Measurements from ENCODE around the gene LPCAT1.

The LPCAT1 gene

DNA sequence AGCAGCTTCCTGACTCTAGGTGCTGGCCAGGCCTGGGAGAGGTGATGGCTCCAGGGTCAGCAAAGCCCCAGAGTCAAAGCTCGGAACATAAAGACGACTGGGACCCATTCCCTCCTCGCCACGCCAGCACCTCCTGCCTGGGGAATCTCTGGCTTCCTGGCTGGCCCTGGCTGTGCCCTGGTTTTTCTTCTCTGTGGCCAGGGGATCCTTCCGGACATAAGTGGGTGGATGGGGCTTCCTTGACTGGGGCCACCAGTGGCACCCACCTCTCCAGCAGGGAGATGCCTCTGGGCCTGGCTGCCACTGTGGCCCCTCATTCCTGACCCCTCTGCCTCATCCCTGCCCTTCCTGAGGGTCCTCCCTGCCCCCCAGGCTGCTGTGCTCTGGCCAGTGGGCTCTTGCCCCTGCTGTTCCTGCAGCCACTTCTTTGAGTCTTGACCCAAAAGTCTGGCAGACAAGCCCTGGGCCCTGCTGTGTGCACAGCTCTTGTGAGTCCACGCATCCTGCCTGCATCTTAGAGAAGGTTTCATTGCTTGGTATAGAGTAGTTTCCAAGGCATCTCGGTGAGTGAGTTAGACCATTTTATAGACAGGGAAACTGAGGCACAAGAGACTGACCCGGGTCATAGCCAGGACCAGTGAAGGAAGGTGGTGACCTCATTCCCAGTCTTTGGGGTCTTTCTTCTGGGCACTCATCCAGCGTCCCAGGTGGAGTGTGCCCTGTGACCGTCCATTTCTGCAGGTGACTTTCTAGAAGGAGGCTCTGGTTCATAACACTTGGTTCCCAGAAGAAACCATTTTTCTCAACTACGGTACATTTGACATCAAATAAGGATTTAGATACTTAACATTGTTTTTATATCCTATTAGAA, 17.3 kb upstream of the LPCAT1 start:
- DNase-seq = peak; percentile 26

DNA sequence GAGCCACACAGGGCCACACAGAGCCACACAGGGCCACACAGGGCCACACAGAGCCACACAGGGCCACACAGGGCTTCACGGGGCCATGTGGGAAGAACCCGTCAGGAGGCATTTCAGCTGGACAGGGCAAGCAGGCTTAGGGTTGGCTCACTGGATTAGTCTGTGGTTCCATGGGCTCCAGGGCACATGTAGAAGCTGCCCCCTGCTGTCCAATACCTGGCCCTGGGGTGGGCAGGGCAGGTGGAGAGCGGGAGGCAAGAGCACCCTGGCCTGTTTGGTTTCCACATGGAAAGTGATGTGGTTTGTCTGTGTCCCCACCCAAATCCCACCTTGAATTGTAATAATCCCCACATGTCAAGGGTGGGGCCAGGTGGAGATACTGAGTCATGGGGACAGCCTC, 16.4 kb upstream of the LPCAT1 start:
- peak; percentile 23 for DNase-seq

DNA sequence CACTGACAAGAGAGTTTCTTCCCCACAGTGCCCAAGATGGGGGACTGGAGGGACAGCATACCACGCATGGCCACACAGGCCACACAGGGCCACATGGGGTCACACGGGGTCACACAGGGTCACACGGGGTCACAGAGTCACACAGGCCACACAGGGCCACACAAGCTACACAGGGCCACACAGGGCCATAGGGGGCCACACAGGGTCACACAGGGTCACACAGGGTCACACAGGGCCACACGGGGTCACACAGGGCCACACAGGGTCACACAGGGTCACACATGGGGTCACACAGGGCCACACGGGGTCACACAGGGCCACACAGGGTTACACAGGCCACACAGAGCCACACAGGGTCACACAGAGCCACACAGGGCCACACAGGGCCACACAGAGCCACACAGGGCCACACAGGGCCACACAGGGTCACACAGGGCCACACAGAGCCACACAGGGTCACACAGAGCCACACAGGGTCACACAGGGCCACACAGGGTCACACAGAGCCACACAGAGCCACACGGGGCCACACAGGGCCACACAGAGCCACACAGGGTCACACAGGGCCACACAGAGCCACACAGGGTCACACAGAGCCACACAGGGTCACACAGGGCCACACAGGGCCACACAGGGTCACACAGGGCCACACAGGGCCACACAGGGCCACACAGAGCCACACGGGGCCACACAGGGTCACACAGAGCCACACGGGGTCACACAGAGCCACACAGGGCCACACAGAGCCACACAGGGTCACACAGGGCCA, 15.8 kb upstream of the LPCAT1 start:
- DNase-seq = peak; percentile 31

GRCh38 chr5:1538741-1539392, 15.1 kb upstream of the LPCAT1 start:
- peak; percentile 10 for DNase-seq

- DNase-seq = no peak
Measured at GRCh38 chr5:1538276-1538675, 14.5 kb upstream of the LPCAT1 start.

- DNase-seq = no peak
Measured at GRCh38 chr5:1537603-1538154, 13.9 kb upstream of the LPCAT1 start.

GRCh38 chr5:1536871-1537602, 13.3 kb upstream of the LPCAT1 start:
- peak; percentile 13 for DNase-seq

DNA sequence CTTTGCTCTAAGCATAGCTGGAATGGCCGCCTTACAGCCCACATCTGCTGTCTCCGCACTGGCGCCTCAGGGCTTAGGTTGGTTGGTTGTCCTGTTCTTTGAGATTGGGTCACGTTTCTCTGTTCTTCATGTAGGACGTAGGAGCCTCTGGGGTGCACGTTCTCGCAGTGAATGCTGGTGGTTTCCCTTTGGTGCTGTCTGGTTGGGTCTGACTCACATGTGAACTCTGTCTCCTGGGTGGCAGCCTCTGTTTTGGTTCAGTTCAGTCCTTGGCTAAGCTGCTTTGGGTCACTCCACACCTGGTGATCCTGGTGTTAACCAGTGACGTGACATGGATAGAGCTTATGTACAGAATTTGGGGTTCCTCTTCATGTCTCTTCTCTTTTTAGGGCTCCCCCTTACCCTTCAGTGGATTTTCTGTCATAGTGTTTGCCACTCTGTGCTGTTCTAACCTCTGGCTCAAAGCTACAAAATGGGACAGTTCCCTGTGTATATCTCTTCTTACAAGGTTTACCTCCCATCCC, 12.6 kb upstream of the LPCAT1 start:
- no peak for DNase-seq

DNA sequence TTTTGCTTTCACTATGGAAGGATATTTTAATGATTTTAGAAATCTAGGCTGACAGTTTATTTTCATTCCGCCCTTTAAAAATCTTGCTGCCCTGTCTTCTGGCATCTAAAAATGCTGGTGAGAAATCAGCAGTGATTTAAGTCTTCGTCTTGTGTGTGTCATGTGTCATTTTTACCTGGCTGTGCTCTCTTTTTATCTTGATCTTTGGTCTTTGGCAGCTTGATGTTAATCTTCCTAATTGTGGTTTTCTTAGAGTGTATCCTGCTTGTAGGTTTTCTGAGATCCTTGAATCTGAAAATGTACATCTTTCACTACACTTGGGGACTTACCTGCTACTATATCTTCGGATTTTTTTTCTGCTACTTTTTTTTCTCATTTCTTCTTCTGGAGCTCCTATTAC, 11.9 kb upstream of the LPCAT1 start:
- no peak for DNase-seq

GRCh38 chr5:1532384-1532783, 8.6 kb upstream of the LPCAT1 start:
- no peak for DNase-seq

DNA sequence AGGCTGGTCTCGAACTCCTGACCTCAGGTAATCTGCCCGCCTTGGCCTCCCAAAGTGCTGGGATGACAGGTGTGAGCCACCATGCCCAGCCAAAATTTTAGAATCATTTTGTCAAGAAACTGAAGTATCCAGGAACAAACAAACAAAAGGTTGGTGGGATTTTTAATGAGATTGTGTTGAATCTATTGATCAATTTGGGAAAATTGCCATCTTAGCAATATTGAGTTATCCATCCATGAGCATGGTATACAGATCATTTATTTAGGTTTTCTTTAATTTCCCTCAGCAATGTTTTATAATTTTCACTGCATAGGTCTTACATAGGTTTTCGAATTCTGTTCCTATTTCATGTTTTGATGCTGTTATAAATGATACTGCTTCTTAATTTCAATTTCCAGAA, 5.7 kb upstream of the LPCAT1 start:
- DNase-seq = no peak

DNA sequence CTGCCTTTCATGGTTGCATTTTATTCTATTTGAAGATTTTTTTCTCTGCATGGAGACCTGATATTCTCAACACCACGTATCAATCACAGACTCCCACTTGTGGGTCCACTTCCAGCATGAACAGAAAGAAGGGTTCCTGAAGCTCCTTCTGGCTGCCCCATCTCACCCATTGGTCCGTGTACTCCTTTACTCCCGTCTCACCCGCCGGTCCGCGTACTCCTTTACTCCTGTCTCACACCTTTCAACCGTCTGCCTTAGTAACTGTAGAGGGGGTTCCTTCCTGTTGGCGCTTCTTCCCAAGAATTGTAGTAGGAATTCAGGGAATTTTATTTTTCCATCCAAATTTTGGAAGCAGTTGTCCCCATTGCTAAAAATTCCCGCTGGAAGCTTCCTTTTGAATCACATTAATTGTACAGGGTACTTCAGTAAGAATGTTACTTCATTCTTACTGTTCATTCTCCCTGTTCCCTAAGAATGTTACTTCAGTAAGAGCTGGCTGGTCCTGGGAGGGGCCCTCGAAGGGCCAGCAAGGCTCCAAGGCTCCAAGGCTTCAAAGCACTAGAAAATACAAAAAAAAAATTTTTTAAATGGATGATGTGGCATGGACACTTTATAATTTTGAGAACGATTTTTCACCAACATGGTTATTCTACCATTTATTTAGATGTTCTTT, 3.9 kb upstream of the LPCAT1 start:
- DNase-seq = peak; percentile 7

GRCh38 chr5:1526681-1527131, 2.9 kb upstream of the LPCAT1 start:
- DNase-seq = peak; percentile 52

GRCh38 chr5:1526190-1526631, 2.5 kb upstream of the LPCAT1 start:
- DNase-seq = peak; percentile 29

DNA sequence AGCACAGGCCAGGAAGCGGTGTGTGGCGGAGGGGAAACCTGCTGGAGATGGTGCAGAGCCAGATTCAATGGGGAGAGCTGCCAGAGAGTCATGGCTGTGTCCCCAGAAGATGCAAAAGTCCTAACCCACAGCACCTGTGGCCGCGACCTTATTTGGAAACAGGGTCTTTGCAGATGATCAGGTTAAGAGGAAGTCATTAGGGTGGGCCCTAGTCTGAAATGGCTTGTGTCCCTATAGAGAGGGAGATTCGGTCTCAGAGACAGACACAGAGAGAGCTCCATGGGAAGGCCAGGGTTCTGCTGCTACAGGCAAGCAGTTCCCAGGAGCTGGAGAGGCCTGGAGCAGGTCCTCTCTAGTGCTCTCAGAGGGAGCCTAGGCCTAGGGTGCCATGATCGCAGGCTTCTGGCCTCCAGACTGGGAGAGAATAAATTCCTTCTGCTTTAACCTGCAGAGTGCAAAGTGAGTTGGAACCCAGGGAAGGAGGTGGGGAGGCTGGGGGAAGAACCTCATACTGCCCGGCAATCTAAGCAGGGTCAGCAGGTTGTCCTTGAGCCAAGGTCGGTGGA, 1.9 kb upstream of the LPCAT1 start:
- no peak for DNase-seq

DNA sequence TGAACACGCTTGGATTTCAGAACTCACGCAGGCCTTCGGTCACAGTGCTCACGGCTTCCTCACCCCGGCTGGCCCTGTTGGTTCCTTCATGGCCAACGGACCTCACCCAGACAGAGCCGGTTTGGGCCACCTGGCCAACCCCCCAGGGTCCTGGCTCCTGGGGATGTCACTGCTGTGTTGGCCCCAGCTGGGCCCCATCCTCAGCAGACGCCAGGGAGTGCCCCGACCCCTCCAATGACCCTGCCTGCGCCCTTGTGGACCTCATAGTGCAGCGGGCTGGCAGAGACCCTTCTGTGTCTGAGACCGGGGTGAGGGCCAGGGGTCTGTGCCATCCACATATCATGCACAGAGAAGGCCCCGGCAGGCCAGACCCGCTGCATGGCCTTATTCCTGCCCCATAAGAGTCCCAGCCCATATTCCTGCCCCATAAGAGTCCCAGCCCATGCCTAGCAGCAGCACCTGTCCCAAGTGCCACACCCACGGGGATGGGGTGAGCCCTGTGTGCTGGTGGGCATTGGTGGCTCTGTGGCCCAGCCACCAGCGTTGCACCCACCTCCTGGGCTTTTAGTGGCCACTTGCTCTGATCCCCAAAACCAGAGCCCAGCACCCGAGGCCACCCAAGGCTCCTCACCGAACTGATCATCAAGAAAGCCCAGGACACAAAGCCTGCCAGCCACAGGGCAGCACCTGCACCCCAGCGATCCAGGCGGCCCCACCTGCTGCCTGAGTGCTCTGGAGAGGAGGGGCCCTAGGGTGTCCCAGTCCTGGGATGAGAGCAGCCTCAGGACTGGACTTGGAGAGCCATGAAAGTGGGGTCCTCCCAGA, 1.3 kb upstream of the LPCAT1 start:
- DNase-seq = peak; percentile 29

- peak; percentile 40 for DNase-seq
Measured at GRCh38 chr5:1524481-1524798, 680 bp upstream of the LPCAT1 start.

- DNase-seq = no peak
Measured at GRCh38 chr5:1523480-1523792, 324 bp downstream of the LPCAT1 start.

DNA sequence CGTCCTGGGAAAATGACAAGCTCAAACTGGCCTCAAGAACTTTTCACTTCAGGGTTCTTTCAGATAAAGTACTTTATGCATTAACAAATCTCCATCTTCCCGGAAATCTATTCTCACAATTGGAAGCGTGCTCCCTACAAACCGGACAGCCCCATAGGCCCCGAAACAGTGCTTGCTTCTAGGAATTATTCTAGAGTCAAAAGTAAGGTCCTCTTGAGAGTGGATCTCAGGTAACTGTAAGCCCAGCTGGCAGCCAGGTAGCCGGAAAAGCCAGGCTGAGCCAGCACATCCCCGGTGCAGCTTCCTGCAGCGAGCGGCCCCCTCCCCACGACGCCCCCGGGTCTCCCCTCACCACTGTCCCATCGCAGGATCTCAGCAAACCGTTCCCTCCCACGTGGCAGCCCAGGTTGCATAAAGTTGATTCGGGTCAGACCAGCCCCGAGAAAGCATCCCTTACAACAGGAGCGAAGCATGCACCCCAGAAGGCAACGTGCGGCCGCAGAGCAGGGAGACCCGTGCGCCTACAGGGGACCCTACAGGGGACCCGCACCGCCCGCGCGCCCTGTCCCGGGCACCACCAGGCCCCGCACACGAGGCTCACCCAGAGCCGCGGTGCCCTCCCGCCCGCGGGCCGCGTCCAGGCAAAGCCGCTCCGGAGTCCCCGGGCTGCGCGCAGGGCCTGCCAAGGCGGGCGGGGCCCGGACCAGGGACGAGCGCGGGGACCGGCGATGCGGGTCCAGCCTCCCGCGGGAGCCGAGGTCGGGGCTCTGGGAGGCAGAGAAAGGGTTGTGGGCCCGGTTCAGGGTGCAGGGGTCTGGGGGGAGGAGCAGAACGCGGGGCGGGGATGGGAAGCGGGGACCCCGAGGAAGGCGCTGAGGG, 920 bp downstream of the LPCAT1 start:
- DNase-seq = peak; percentile 53
